Measurements from ENCODE around the gene DUSP5. TPM values are rescaled to one million over a fixed set of nuclear protein-coding genes. Genes with fewer than 3 reads are reported as not detected.

DUSP5 gene
- total RNA-seq, 4 donors from 2014 or later: 12.4 to 27.9 (median 23.6) TPM

DNA sequence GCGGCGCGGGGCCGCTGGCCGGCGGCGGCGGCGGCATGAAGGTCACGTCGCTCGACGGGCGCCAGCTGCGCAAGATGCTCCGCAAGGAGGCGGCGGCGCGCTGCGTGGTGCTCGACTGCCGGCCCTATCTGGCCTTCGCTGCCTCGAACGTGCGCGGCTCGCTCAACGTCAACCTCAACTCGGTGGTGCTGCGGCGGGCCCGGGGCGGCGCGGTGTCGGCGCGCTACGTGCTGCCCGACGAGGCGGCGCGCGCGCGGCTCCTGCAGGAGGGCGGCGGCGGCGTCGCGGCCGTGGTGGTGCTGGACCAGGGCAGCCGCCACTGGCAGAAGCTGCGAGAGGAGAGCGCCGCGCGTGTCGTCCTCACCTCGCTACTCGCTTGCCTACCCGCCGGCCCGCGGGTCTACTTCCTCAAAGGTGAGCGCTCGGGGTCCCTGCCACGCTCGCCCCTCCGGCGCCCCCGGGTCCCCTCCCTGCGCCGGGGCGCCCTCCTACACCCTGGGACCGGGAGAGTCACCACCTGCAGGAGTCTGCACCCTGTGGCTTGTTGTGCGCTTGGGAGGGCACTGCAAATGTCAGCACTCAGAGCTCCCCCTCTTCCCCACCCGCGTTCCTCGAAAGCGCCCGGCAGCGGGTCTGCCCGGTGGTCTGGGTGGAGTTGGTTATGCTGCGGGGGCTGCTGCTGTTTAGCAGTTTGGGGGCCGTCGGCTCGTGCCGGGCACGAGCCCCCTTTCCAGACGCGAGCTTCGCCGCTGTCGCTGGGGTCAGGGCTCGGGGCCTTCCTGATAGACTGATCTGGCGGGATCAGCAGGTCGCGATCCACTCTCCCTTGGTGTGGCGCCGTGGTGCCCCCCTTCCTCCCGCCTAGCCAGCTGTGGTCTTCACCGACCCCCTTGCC is 627 bp downstream of the DUSP5 start:
- WGBS, 2 donors: 6 to 18% methylated on average over 23 to 58 of the region's 107 CpGs
- H3K4me1 ChIP-seq: peaks cover 0 to 71% (median 50%) of the 10 kb centered on the region in 4 donors
- H3K27ac ChIP-seq: peak overlapping the region in 3 of 4 donors; percentile 36 to 95 (median 88)
- no peaks in the 10 kb centered on the region for H3K9me3 ChIP-seq
- DNase-seq (ENCODE audit: low spot score in 2 of 2): peak in 1 of 2 donors; percentile 20
- H3K4me3 ChIP-seq: peak overlapping the region; percentile 63 to 93 (median 73)
- H3K27me3 ChIP-seq: no peaks in the 10 kb centered on the region
- no peaks in the 10 kb centered on the region for H3K36me3 ChIP-seq
- TF ChIP-seq CTCF (IDR thresholded peaks at IDR 0.05): peak in 1 of 5 experiments; percentile 14
- TF ChIP-seq POLR2A (IDR thresholded peaks at IDR 0.05): no peak

DNA sequence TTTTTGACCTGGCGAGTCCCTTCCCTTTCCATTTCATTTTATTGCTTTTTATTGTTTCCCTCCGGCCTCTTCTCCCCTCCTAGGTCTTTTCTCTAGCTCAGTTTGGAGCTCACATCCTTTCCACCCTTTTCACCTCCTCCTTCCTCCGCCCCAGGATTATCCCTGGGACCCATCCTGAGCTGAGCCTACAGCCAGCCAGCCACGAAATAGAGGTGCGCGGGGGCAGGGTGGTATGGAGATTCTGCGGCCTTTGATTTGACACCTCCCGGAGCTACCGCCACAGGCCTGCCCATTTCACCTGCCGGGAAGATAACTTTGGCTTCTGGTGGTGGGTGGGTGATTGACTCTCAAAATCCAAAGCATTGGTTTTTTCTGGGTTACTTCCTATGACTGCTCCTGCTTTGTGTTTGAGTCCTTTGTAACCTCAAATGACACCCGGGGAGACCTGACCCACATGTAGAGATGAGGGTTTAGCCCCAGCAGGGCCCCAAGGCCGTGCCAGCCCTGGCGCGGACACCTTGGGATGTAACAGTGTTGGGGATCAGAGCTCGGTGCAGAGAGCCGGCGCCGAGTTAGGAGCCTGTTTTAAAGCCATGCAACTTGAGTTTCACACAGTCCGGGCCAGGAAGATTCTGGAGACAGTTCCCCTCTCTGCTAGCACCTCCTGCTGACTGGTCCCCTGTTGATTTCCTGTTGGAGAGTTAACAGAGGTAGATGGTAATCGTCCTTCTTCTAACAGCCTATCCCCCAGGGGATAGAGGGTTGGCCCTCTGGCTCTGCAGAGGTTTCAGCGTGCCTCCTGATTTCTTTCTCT is 1.5 kb downstream of the DUSP5 start:
- H3K4me3 ChIP-seq: peak overlapping the region; percentile 63 to 93 (median 73)
- H3K27ac ChIP-seq: peak overlapping the region in 3 of 4 donors; percentile 36 to 95 (median 88)
- peak in 1 of 2 donors; percentile 54 for DNase-seq (ENCODE audit: low spot score in 2 of 2)
- no peak for TF ChIP-seq CTCF (IDR thresholded peaks at IDR 0.05)
- TF ChIP-seq EP300 (IDR thresholded peaks at IDR 0.05): no peak
- no peak for TF ChIP-seq POLR2A (IDR thresholded peaks at IDR 0.05)
- H3K27me3 ChIP-seq: no peaks in the 10 kb centered on the region
- H3K36me3 ChIP-seq: no peaks in the 10 kb centered on the region
- peaks cover 0 to 79% (median 57%) of the 10 kb centered on the region in 4 donors for H3K4me1 ChIP-seq
- no peaks in the 10 kb centered on the region for H3K9me3 ChIP-seq
- 60 to 64% methylated on average over 21 of the region's 21 CpGs for WGBS, 2 donors

- H3K27ac ChIP-seq: peak overlapping the region in 3 of 4 donors; percentile 36 to 95 (median 59)
- DNase-seq (ENCODE audit: low spot score in 2 of 2): no peak
- peaks cover 0 to 87% (median 65%) of the 10 kb centered on the region in 4 donors for H3K4me1 ChIP-seq
- peak overlapping the region; percentile 63 to 93 (median 73) for H3K4me3 ChIP-seq
- 93% methylated on average over 9 of the region's 9 CpGs for WGBS, 2 donors
- no peaks in the 10 kb centered on the region for H3K9me3 ChIP-seq
- no peaks in the 10 kb centered on the region for H3K27me3 ChIP-seq
- TF ChIP-seq EP300 (IDR thresholded peaks at IDR 0.05): no peak
- TF ChIP-seq CTCF (IDR thresholded peaks at IDR 0.05): no peak
- TF ChIP-seq POLR2A (IDR thresholded peaks at IDR 0.05): no peak
- H3K36me3 ChIP-seq: no peaks in the 10 kb centered on the region
Measured at GRCh38 chr10:110499796-110500514, 2.2 kb downstream of the DUSP5 start.

GRCh38 chr10:110500515-110500905 is 2.8 kb downstream of the DUSP5 start:
- Histone ChIP-seq H3K36me3 (no peaks in the 10 kb centered on the region), H3K27ac (peak overlapping the region in 3 of 4 donors; percentile 36 to 76 (median 59)), H3K9me3 (no peaks in the 10 kb centered on the region), H3K4me3 (peak overlapping the region in 1 of 4 donors; percentile 81), H3K4me1 (peaks cover 0 to 88% (median 68%) of the 10 kb centered on the region in 4 donors), H3K27me3 (no peaks in the 10 kb centered on the region)
- TF ChIP-seq POLR2A (IDR thresholded peaks at IDR 0.05) (no peak), CTCF (IDR thresholded peaks at IDR 0.05) (no peak), EP300 (IDR thresholded peaks at IDR 0.05) (no peak)
- WGBS, 2 donors: 66 to 67% methylated on average over 3 of the region's 3 CpGs
- no peak for DNase-seq (ENCODE audit: low spot score in 2 of 2)

Measured in tibial nerve (tissue), 4 donors.